Choroid plexus epithelial cell (primary cell): ENCODE results near the gene GALNT14.
A peak's percentile ranks its signal among the peaks of the same experiment; 100 is the strongest.

Source experiments
- DNase-seq: peaks from one replicate; pipeline ENCODE4 v3.0.0-alpha.2; 2010; ENCODE audit warnings: low read depth
- H3K4me3 ChIP-seq: 2 replicates; pipeline ENCODE4 v1.5.1; 2011; ENCODE audit warnings: low read depth, mild to moderate bottlenecking, control low read depth, low read length, moderate library complexity
- TF ChIP-seq, protein P1 (sequence below): conservative IDR thresholded peaks from 2 replicates; pipeline ENCODE4 v1.5.1; 2011; ENCODE audit warnings: low read depth, mild to moderate bottlenecking, control low read depth, inconsistent platforms, low read length, moderate library complexity

Gene GALNT14

DNA sequence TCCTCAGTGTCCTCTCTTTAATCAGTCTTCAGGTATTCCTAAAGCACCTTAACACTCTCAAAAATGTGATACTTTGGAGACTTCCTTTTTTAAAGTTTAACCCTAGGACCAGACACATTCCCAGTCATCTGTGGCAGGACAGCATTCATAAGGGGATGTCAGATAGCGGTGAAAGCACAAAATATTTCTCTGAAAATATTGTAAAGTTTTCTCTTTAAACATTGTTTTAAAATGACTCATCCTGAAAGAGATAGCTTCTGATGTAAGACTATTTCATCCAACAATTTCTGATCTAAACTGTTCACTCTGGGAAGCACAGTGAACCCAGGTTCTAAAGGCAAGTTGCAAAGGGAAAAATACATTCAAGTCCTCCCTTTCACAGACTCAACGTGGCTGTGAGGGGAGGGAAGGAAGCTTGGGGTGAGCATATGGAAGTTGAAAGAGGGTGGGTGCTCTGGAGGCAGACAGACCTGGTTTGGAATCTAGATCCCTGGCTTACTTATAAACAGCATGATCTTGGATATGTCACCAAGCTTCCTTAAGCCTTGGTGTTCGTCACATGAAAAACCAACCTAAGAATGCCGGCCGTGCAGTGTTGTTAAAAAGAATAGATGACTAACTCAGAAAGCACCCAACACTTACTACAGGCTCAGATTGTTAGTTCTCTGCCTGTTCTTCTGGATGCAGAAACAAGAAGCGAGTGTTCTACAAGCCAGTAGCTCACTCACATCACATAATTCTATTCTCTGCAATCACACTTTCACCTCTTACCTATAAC is 12.1 kb downstream of the GALNT14 start:
- H3K4me3 ChIP-seq: no peak overlapping the region
- TF ChIP-seq, protein P1, sequence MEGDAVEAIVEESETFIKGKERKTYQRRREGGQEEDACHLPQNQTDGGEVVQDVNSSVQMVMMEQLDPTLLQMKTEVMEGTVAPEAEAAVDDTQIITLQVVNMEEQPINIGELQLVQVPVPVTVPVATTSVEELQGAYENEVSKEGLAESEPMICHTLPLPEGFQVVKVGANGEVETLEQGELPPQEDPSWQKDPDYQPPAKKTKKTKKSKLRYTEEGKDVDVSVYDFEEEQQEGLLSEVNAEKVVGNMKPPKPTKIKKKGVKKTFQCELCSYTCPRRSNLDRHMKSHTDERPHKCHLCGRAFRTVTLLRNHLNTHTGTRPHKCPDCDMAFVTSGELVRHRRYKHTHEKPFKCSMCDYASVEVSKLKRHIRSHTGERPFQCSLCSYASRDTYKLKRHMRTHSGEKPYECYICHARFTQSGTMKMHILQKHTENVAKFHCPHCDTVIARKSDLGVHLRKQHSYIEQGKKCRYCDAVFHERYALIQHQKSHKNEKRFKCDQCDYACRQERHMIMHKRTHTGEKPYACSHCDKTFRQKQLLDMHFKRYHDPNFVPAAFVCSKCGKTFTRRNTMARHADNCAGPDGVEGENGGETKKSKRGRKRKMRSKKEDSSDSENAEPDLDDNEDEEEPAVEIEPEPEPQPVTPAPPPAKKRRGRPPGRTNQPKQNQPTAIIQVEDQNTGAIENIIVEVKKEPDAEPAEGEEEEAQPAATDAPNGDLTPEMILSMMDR: no peak
- DNase-seq: peak; percentile 24

DNA sequence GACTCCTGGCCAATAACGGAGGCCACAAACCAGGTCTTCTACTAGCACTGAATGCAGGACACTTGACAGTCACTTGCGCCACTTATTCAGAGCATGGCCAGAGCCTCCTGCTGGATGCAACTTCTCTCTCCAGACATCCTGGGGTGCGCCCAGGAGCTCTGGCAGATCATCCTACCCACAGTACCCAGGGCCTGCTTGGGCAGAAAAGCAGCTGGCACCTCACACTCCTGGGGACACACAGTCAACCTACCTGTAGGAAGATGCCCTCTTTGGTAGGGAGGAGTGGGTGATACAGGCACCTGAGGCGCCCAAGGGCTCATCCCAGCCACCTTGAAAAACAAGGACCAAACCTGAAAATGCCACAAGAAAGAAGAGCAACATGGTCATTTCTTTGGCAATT is 13.3 kb downstream of the GALNT14 start:
- TF ChIP-seq, protein P1: no peak
- H3K4me3 ChIP-seq: no peak overlapping the region
- DNase-seq: no peak

- DNase-seq: no peak
- no peak overlapping the region for H3K4me3 ChIP-seq
- TF ChIP-seq, protein P1: no peak
Observed at GRCh38 chr2:31122133-31122532, 16.1 kb downstream of the GALNT14 start.

GRCh38 chr2:31113765-31114164 is 24.5 kb downstream of the GALNT14 start:
- DNase-seq: no peak
- no peak overlapping the region for H3K4me3 ChIP-seq
- TF ChIP-seq, protein P1: no peak

- H3K4me3 ChIP-seq: no peak overlapping the region
- no peak for DNase-seq
- TF ChIP-seq, protein P1: no peak
Observed at GRCh38 chr2:31112544-31112943, 25.7 kb downstream of the GALNT14 start.

DNA sequence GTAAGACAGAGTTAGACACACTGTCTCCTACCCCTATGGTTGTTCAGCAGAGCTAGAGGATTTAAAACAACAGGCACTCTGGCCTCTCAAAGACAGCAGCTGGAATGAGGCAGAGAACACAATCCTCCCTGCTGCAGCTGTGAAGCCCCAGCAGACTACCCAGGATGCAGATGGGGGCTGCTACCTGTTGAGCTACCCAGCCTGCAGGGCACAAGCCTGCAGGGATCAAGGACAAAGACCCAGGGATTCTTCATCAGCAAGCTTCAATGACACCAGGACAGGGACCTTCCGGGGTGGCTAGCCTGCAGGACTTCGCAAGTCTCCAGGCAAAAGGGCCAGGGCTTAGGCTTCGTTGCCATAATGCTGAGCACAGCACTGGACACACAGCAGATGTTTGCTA is 27.2 kb downstream of the GALNT14 start:
- no peak overlapping the region for H3K4me3 ChIP-seq
- TF ChIP-seq, protein P1: no peak
- no peak for DNase-seq

DNA sequence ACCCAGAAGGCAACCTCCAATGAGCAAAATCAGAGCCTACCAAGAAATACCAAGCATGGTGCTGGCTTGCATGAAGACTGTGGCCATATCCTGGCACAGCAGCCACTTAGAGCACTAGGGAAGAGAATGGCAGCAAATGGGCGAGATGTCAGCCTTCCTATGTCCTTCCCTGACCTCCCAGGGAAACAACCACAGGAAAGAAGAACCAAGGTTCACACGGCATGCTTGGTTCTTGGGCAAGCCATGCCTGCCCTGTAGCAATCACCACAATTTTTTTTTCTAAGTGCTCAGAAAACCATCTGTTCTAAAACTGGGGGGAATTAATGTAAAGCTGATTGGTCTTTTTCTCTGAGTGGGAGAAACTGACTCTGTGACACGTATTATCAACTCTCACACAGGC is 27.8 kb downstream of the GALNT14 start:
- TF ChIP-seq, protein P1: no peak
- no peak overlapping the region for H3K4me3 ChIP-seq
- no peak for DNase-seq
